GM18870 (cell line): ENCODE data around the gene BANP.
"Not testable (repeated sequence)": the region's sequence is repeated elsewhere in the genome, so short reads cannot be mapped to it uniquely, and the experiment has no call there.

Experiments used
- ATAC-seq: cut with Tn5 transposase; IDR thresholded peaks from one replicate; pipeline ENCODE4 v1.9.1; 2021; ENCODE audit warnings: moderate library complexity; ENCODE audit not compliant: unreplicated experiment

Gene BANP

GRCh38 chr16:88118376-88118775 lies 167.1 kb downstream of the BANP start:
- no peak for ATAC-seq

- ATAC-seq, result not testable (repeated sequence)
Measured at GRCh38 chr16:88118852-88119741, 167.9 kb downstream of the BANP start.

GRCh38 chr16:88119881-88120751 lies 168.9 kb downstream of the BANP start:
- ATAC-seq, result not testable (repeated sequence)

DNA sequence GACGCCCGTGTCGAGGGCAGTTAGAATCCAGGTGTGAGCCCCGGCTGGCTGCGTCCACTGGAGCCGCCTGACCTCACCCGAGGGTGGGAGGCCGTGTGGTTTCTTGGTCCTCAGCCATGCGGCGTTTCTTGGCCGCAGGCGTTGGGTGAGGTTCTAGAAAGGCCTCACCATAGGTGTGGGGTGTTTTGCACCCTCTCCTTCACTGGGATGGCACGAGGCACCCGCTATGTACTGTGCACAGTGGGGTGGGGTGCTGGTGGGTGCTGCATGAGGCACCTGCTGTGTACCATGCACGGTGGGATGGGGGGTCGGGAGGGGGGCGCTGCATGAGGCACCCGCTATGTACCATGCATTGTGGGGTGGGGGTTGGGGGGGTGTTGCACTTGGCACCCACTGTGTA lies 169.6 kb downstream of the BANP start:
- no peak for ATAC-seq

GRCh38 chr16:88121391-88121790 lies 170.2 kb downstream of the BANP start:
- not testable (repeated sequence) for ATAC-seq

DNA sequence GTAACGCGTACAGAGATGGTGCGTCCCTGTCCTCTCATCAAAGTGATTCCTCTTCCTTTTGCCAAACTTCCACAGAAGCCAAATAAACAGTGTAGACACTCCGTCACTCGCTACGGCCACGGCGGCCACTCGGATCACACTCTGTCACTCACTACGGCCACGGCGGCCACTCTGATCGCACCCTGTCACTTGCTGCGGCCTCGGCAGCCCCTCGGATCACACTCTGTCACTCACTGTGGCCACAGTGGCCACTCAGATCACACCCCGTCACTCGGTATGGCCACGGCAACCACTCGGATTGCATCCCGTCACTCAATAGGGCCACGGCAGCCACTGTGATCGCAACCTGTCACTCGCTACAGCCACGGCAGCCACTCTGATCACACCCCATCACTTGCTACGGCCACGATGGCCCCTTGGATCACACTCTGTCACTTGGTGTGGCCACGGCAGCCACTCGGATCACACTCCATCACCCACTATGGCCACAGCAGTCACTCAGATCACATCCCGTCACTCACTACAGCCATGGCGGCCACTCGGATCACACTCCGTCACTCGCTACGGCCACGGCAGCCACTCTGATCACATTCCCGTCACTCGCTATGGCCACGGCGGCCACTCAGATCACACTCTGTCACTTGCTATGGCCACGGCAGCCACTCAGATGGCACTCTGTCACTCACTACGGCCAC lies 170.8 kb downstream of the BANP start:
- no peak for ATAC-seq
